NCI-H526 (cell line): ENCODE data around the gene STARD10.

Source experiments
- DNase-seq, 2 experiments: peaks; one replicate each; lab custom pipeline; 2025; lab: John Stamatoyannopoulos, UW

STARD10 gene

DNA sequence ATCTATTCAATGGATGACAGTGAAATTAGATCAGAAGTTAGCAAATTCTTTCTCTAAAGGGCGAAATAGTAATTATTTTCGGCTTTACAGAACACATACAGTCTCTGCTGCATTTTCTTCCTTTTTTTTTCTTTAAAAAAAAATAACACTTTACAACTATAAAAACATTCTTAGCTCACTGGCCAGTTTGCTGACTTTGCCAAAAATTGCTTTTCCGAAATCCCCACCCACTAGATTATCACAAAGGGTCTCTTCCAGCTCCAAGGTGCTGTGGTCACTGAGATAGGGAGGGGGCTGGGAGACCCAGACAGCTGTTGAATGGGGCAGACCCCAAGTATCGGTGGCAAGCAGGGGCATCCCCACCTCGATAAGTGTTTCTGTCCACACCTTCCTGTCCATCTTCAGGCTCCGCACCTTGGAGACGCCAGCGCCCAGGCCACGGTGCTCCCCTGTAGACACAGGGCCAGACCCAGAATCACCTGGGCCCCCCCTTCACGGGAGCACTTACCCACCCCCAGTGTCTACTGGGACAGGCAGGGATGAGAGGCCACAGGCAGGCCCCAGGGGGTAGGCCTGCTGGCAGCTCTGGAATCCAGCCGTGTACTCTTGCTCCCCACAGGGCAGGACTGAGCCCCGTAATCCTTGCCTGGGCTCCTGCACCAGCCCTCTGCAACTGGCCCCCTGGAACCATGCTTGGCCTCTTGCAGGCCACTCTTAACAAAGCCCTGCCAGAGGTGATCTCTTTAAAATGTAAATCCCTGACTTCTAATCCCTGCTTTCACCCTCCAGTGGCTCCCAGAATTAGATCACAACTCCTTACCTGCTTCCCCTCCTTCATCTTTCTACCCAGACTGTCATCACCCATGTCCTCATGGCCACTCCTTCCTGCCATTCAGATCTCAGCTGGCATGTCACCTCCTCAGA is 88.1 kb downstream of the STARD10 start:
- DNase-seq = no peak

DNA sequence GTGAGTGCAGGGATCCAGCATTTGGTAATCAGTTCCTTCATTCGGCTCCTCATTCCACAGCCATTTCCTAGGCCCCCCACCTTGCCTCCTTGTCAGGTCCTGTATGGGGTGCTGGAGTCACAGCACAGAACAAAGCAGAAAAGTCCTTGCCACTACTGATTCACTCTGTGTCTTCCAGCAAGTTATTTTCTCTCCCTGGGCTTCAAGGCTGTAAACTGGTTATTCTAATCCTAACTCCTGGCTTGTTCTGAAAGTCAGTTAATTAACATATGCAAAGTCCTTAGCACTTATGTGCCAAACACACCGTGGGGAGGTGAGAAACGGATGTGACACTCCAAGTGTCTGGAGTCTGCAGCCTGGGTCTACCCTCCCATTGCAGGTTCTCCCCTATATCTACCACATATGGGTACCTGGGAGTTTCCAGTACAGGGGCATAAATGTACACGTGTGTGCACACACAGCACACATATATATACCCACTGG is 89.0 kb downstream of the STARD10 start:
- DNase-seq = peak in 1 of 2 experiments; percentile 31
